DMS 273 (cell line): ENCODE data around the gene POU6F2.

Experiments
- DNase-seq: peaks from one replicate; lab custom pipeline; 2025; ENCODE audit not compliant: unreplicated experiment; lab: John Stamatoyannopoulos, UW

The POU6F2 gene

DNA sequence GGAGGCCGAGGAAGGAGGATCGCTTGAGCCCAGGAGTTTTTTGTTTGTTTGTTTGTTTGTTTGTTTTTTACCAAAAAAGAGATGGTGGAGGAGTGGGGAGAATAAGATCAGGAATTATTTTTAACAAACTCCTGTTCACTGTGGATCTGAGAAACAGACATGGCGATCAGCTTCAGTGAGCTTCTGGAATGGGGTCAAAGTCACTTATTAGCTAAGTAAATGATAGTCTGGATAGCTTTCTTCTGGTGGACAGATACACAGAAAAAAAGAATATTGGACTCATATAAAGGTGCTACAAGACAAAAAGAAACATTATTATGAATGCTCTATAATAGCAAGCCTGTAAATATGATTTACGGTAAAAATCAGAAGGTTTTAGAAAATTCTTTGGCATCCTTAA, 85.1 kb downstream of the POU6F2 start:
- no peak for DNase-seq

DNA sequence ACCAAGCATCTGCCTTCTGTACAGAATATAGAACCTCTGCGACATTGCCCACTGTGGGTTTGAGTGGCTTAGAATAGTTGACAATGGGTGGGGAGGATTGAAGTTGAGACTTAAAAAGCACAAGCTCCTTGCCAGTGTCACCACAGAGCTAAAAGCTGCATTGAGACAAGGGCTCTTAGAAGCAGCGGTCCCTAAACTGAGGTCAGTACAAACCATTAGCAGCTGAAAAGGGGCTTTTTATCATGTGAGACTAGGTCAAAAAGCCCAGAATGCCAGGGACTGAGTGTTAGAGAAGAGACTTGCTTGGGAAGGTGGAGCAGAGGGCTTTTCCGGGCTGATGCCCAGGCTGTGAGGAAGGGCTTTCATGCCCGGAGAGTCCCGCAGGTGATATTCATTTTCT, 91.3 kb downstream of the POU6F2 start:
- no peak for DNase-seq

DNA sequence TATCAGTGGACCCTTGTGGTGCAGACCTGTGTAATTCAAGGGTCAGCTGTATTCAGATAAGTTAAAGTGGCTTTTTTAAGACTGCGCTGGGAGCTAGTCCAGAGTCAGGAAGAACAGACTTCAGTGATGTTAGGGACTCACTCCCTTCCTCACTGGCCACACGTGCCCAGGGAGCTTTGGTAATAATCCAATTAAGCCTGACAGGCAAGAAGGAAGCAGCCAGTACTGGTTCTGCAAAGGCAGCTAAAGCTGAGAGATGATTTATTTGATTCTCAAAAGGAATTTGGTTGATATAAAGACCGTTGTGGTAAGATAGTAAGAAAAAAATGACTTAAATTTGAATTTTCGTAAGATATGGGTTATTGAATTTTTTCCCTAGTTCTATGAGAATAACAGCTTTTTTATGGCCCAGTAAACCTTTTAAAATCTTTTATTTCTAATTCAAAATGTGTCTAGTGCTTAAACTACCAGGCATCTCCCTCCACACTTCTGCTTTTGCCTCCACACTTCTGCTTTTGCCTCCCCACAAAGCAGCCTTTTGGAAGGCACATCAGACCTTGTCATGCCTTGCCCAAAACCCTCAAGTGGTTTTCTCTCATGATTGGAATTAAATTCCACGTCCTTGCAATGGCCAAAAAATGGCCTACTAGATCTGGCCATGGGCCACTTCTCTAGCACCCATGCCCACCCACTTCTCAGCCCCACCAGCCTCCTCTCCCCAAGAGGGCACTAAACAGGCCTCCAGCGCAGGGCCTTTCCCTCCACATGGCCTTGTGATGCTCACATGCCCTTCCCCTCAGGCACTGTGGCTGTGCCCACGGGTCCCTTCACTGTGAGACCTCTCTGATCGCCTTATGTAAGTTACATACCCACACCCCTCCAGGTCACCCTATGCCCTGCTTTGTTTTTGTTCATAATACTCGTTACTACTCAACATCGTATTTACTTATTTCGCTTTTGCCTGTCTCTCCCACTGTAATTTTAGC, 92.5 kb downstream of the POU6F2 start:
- DNase-seq, result no peak

DNA sequence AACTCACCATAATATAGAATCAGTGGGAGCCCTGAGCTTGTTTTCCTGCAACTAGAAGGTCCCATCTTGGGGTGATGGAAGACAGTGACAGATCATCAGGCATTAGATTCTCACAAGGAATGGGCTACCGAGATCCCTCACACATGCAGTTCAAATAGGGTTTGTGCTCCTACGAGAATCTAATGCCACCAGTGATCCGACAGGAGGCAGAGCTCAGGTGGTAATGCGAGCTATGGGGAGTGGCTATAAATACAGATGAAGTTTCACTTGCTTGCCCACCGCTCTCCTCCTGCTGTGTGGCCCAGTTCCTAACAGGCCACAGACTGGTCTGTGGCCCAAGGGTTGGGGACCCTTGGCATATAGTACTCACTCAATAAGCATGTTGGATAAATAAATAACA, 93.4 kb downstream of the POU6F2 start:
- no peak for DNase-seq

DNA sequence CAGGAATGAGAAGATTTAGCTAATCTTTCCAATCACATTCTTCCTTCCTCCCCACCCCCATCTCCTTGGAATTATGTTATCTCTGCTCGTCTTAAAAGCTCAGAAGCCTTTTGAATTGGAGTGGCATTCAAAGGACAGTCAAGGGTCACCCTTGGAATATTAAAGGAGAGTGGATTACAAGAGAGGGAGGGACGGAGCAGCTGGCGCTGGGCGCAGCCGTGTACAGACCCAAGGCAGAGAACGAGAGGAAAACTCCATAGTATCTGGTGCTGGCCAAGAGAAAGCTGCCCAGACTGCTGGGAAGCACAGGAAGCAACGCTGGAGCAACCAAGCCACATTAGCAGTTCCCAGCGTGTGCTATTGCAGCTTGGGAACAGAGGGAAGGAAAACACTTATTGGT, 95.7 kb downstream of the POU6F2 start:
- peak; percentile 26 for DNase-seq

DNA sequence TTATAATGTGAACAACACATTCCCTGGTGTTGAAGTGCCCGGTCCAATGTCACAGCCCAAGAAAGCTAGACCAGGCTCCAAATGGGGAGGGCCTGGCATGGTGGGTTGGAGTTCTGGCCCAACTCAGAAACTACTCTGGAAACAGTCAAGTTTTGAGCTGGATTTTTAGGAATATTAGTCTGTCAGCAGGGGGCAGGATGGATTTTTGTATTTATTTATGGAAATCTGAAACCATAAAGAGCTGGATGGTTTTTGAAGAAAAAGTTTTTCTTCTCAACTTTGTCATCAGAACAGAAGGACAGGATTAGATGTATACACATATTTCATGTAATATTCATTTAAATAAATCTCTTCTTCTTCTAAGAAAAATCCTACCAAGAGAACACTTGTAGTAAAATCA, 97.5 kb downstream of the POU6F2 start:
- DNase-seq, result peak; percentile 19

DNA sequence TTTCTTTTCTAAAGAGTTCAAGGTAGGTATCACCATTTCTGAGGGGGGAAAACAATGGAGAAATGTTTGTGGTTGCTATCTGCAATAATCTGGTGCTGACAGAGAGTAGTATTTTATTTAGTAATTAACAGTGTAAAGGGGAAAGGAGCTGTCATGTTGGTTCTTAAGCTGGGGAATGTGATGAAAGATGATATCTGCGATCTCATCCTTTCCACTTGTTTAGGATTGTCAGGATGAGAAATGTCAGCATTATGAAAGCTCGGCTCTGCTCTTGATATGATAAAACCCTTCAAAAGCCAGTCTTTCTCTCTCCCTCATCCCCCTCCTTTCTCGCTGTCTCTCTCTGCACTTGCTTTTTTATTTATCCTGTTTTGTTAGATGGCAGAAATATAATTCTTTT, 106.1 kb downstream of the POU6F2 start:
- no peak for DNase-seq

DNA sequence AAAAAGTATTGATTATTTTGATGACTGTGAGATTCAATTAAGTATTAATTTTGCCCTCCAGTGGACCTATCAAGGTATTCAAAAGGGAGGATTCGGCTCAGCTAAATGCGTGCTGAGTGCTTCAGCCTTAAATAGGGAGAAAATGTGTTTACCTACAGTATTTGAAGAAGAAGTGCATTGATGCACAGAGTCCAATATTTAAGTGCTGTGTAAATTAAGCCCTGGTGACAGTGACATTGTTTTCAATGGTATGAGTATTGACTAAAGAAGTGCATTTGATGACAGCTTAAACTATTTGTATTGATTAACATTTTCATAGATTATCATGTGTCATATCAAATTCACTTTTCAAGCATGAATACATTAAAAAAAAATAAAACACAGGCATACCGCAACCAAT, 106.6 kb downstream of the POU6F2 start:
- DNase-seq, result no peak

DNA sequence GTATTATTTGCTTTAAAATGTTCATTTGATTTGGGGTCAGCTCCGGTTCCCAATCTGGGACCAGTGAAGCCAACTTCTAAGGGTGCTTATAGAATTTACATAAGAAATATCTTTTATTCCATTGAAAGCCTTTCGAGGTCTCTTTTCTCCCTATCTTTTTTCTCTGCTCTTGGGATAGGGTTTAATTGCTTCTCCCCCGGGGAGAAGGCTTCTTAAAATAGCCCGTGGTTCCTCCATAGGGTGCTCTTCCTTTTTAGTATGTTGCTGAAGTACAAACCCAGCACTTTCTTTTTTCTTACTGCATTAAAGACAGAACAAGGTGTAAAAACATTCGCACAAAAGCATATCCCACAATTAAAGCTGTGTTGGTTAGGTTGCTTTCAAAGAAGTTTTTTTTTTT, 107.5 kb downstream of the POU6F2 start:
- no peak for DNase-seq

DNA sequence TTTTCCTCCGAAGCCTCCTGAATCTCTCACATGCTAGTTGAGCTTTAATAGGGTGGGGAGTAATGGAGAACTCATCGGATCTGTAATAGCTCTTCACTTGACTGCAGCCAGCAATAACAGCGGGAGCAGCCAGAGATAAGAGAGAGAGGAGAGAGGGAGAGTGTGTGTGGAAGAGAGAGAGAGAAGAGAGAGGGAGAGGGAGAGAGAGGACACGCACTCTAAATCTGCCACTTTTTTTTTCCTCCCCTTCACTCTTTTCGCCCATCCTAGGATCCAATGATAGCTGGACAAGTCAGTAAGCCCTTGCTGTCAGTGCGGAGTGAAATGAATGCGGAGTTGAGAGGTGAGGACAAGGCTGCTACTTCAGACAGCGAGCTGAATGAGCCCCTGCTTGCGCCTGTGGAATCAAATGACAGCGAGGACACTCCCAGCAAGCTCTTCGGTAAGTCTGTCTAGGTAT, 107.9 kb downstream of the POU6F2 start:
- DNase-seq, result peak; percentile 45

DNA sequence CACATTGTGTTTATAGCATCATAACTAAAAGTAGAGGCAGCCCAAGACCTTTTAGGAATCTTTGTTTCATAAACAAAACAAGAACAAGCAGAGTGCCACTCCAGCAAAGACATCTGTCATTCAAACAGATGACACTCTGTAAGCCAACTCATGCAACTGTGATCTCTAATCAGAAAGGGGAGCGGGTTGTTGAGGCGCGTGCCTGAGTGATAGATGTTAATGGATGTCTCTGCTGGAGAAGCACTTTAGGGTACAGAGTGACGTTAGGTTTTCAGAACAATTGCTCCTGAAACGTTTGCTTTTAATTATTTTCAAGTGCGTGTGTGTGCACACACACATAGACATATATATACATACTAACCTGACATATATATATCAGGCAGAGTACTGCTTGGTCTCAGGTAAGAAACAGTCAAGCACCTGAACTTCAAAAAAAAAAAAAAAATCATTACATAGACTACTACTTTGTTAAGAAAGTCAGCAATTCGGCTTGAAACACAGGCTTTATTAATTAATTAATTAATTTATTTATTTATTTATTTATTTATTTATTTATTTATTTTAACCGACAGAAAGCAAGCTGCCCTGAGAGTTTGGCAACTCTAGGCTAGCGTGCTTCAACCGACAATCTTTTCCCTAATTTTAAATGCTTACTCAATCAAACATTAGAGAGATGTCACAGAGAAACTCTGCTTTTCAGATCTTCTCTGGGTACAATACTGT, 109.1 kb downstream of the POU6F2 start:
- DNase-seq, result no peak

DNA sequence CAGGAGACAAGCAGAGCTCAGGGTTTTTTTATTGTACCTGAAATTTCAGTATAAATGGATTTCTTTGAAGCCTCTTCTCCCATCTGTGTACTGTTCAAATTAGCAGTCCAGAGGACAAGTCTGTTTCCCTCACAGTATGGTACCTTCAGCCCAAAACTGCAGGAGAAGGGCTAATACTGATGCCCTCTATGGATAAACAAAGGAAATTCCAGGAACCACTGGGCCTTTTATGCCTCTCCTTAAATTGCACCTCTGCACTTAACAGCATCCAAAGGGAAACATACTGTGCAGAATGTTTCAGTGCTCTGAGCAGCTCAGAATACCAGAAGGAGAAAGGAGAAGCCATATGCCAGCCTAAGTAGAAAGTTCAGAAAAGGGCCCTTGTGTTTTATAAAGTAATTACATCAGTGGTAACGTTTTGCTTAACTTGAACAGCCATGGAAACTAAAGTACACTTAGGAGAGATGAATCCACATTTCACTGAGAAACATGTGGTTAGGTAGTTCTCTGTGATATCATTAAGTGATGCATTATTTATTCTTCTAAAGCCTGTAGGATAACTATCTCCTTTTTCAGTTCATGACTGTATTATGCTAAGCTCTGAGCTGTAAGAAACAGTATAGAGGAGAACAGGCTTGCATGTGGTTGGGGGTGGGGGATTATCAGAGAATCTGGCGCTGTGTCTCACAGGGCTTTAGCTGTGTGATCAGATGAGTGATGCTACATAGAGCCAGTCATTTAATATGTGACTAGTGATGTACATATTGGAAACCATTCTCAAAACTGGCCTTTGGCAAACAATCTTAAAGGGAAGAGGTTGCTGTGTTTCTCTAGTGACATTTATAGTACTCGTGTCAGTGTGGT, 111.3 kb downstream of the POU6F2 start:
- DNase-seq, result peak; percentile 63

DNA sequence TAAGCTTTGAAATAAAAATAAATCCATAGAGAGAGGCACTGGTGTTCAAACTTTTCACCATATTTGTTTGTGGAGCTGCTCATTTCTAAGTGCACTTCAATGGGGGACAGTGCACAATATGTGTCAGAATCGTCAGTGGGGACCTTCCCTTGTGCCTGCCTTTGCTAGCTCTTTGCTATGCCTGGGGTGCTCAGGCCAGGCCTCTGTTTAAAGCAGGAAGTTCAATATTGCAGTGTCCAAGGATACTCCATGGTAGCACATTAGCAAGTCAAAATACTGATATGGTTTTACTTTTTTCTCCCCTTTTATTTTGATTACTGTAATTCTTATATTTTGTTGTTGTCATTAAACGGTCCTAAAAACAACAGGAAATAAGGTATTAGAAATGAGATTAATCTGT, 113.4 kb downstream of the POU6F2 start:
- DNase-seq, result no peak

DNA sequence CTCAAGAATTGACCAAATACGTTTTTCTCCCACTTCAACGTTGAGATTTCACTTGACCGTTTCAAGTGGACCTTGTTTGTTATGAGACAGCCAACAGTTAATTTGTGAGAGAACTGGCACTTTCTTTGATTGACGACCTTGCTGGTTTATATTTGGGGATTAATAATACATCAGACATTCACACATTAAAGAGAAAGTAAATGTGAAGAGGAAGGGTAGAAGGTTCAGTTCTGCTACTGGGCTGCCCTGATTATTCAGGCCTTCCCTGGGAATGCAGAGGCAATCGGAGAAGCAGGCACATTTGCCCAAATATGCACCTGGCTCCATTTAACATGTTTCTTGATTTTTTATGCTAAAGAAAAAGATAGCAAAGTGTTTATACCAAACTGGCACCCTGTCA, 114.1 kb downstream of the POU6F2 start:
- no peak for DNase-seq

DNA sequence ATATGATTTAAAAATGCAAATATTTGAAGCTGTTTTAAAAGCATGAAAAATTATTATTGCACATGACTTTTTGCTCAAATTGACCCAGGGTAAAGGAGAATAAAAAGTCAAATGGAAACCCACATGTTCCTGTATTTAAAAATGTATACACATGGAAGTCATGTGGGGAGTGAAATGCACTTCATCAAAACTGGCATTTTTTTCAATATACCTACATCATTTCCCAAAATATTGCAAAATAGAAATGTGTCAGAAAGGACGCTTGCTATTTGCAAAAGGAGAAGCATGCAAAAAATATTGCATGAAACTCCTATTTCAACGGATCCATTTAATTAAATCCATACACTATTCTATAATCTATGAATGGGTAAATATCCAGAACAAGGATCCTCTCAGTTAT, 117.0 kb downstream of the POU6F2 start:
- DNase-seq, result no peak

DNA sequence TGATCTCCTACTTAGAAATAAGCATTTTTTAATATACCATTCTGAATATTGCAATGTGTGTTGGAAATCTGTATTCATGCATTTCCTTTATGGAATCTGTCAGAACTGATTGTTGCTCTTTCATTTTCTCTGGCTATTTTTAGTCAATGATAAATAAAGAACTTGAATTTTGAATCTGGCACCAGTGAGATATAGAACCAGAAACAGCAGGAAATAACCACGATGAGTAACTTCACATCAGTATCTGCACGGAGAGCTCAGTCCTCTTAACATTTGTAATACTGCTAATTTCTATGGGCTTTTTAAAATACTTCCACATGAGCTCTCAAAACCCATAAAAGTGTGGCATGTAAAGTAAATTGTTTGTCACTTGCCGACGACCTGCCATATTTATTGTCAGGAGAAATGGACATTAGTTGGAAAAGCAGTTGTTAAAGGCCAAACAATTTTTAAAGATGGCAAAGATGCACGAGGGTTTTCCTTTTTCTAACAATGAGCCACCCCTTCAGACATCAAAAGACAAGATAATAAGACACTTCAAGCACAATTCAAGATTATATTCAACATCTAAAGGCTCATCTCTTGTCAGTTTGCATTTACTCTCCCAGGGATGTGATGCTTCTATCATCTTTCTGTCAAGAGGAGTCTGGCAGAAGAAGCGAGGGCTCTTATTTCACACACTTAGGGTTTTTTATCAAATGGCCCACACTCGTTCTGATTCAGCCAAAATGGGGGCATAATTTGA, 118.3 kb downstream of the POU6F2 start:
- DNase-seq, result no peak

DNA sequence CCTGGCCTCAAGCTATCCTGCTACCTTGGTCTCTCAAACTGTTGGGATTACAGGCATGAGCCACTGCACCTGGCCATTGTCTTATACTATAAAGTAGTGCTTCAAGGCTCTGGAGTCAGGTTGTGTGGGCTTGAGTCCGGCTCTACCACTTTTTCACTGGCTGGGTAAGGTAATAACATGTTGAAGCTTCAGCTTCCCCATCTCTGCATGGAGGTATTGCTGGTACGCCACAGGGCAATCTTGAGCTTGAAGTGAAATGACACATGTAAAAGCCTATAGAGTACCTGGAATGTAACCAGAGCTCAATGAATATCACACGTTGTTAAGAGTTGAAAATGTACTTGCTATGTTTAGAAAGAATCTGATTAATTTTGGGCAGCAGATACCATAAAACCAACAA, 120.8 kb downstream of the POU6F2 start:
- no peak for DNase-seq

DNA sequence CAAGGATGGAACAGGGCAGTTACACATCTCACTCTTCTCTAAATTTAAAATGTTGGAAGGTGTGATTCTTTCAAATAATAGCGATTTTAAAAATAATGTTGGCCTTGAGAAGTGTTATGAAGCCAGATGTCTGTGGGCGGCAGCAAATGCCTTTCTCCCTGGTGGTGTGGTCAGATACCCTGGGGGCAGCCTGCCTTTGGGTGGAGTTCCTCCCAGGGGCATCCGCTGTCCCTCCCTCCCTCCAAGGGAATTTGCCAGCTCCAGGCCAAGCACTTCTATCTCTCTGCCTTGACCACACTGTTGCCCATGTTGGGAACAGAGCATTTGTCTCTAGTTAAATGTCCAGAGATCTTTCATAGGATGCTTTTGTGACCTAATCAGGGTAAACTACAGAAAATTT, 121.4 kb downstream of the POU6F2 start:
- DNase-seq, result no peak

DNA sequence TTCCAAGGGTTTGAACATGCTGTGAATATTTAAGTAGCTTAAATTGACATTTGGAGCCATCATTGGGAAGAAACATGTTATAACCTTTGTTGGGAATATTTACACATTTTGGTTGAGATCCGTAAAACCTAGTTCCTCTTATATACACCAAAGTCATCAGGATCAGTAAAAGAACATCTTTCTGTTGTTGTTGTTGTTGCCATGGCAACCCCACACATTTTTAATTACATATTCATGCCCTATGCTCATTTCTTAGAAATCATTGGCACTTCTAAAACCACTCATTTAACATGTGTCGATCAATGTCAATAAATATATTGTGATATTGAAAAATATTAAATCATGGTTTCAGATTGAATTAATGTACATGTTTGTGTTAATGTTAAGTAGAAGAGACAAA, 122.6 kb downstream of the POU6F2 start:
- no peak for DNase-seq

DNA sequence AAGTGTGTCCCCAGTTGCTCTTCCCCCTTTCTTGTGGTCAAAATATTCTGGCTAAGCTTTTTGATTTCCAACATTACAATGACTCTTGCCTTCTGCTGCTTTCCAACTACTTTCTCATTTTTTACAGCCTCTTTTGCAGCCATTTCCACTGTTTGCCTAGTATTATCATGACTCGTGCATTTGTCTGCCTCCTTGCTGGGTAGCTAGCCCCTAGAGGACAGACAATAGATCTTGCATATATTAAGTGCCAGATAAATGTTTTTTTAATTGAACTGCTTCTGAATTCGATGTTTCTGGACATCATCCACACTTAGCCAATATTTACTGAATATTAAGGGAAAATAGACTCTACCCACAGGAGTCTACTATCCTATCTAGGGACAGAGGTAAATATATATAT, 124.5 kb downstream of the POU6F2 start:
- DNase-seq, result no peak

DNA sequence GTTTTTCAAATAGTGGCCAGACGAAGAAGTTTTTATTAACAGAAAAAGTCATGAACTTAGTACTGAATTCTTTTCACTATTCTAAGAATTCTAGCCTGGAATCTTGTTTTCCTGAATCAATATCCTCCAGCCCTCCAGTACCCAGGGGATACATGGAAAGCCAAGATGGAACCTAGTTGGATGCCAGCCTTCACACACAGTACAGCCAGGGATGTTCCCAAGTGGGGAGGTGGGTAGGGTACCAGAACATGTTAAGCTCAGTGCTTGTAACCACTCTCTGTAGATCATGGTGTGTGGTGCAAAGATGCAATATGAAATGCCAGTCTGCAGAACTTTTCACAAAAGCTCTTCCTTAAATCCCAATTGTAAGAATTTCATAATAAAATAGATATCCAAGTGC, 128.0 kb downstream of the POU6F2 start:
- no peak for DNase-seq
